ENCODE results near the gene CCDC178. TPM values are rescaled to one million over a fixed set of nuclear protein-coding genes. Genes with fewer than 3 reads are reported as not detected.
"Not testable (repeated sequence)": the region's sequence is repeated elsewhere in the genome, so short reads cannot be mapped to it uniquely, and the experiment has no call there.

CCDC178 gene
- total RNA-seq, 2 donors from 2014 or later = 0.36 TPM; not detected in 1

- DNase-seq (no peak), ATAC-seq (no peak)
- intact Hi-C loops (cut with DNase I, micrococcal nuclease) = no loop called here
These were observed 170.2 kb downstream of the CCDC178 start for GRCh38 chr18:33270297-33270696.

DNA sequence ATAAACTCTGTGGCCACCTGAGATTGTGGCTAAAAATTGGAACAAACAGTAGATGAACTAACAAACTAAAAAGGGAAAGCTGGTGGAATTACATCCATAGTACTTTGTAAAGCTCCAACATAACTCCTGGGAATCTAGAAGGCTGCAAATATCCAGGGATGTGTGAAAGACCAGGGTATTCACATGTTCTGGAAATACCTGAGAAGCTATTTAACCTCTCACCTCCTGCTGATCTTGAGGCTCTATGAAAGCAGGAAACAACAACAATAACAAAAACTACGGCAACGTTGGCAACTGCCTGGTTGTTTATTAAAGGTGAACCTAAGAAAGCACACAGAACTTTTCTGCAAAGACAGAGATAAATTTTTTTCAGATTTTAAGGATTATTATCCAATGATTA is 171.3 kb downstream of the CCDC178 start:
- no peak for ATAC-seq
- intact Hi-C loops (cut with DNase I, micrococcal nuclease) = no loop called here
- no peak for DNase-seq

- ATAC-seq = no peak
- intact Hi-C loops (cut with DNase I, micrococcal nuclease) = no loop called here
- DNase-seq = no peak
These were observed 176.0 kb downstream of the CCDC178 start for GRCh38 chr18:33264566-33264965.

DNA sequence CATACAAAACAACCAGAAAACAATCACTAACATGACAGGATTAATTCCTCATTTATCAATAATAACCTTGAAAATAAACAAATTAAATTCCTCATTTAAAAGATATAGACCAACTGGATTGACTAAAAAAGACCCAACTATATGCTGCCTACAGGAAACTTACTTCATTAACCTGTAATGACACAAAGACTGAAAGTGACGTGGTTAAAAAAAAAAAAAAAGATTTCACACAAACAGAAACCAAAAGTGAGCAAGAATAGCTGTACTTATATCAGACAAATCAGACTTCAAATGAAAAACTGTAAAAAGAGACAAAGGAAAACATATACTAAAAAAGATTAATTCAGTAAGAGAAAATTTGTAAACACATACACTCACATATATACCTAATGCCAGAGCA is 201.2 kb downstream of the CCDC178 start:
- no peak for ATAC-seq
- no peak for DNase-seq
- intact Hi-C loops (cut with DNase I, micrococcal nuclease) = loop anchor here in 1 of 2 donors (10.0 kb wide), 2 partner anchors 256 to 526 kb away; no protein-coding TSS in a partner anchor

GRCh38 chr18:33232318-33232626 is 208.2 kb downstream of the CCDC178 start:
- intact Hi-C loops (cut with DNase I, micrococcal nuclease) = loop anchor here in 1 of 2 donors (10.0 kb wide), 2 partner anchors 263 to 533 kb away; no protein-coding TSS in a partner anchor
- no peak for ATAC-seq
- no peak for DNase-seq

DNA sequence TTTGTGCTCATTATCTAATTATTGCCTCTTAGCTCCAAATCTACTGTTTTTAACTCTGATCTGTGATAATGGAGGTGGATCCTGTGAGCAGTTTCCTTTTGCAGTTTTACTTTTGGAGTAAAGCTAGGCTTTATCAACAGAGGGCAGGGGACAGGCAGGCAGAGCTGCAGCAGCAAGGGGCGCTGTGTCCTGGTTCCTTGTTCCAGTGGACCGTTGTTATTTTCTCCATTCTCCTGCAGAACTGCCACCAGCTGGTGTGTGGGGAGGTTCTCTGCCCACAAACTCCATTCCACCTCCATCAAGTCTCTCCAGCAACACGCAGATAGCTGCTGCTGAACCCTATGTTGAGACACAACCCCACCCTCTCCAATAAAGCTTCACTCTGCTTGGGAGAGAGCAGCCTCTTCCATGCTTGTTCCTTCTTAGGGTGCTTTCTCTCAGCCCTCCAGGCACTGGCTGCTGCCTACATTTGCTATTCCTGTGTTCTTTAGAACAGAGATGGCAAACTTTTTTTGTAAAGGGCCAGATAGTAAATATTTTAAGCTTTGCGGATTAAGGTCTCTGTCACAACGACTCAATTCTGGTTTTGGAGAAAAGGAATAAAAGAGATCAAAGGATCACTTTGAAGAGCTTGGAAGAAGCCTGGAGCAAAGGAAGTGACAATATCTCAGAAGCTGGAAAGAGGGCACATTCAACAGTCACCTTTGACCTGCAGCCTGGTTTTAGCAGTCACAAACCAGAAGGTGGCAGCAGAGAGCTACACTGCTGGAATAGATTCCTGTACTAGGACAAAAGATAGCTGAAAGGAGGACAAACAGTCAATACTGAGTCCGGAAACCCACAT is 208.8 kb downstream of the CCDC178 start:
- ATAC-seq = peak; percentile 82
- intact Hi-C loops (cut with DNase I, micrococcal nuclease) = loop anchor here in 1 of 2 donors (10.0 kb wide), 2 partner anchors 263 to 533 kb away; no protein-coding TSS in a partner anchor
- DNase-seq = peak; percentile 38 to 63

GRCh38 chr18:33212363-33212762 is 228.2 kb downstream of the CCDC178 start:
- DNase-seq = no peak
- peak; percentile 85 for ATAC-seq
- intact Hi-C loops (cut with DNase I, micrococcal nuclease) = no loop called here

DNA sequence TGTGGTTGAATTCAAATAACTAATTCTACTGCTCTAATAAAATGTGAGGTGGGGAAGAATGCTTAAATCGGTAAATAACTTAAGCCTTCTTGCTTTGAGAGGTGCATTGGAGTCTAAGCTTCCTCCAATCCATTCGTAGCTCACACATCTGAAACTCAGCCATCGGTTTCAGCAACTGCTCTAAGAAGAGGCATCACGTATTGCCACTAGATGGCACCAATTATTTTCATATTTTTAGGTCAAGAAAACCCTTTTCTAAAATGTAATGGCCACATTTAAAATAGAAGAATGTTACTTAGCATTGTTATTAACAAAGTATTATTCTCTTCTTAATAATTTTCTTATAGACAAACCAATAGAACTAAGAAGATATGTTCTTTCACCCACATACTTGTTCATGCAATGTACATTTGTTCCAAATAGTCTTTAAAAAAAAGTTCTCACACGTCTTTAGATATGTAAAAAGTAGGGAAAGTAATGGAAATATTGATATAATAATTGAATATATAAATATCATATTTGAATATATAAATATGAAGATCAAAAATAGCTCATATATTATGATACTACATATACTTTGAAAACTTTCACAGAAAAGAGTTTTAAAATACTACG is 229.8 kb downstream of the CCDC178 start:
- no peak for ATAC-seq
- no peak for DNase-seq
- intact Hi-C loops (cut with DNase I, micrococcal nuclease) = no loop called here

DNA sequence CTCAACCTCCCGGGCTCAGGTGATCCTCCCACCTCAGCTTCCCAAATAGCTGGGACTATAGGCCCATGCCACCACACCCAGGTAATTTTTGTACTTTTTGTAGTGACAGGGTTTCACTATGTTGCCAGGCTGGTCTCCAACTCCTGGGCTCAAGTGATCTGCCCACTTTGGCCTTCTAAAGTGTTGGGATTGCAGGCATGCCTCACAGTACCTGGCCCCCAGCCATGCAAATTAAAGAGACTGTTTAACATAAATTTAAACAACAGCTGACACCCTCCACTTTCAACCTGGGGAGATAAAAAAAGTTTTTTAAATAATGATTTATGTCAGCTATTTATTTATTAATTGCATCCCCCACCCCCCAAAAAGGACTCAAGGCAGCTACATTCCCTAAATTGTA is 234.7 kb downstream of the CCDC178 start:
- intact Hi-C loops (cut with DNase I, micrococcal nuclease) = no loop called here

GRCh38 chr18:33201509-33201926 is 239.0 kb downstream of the CCDC178 start:
- peak in 1 of 2 donors; percentile 15 for DNase-seq
- intact Hi-C loops (cut with DNase I, micrococcal nuclease) = no loop called here
- ATAC-seq = peak; percentile 58

More for the DNA sequence above, 234.7 kb downstream of the CCDC178 start:
- ATAC-seq (no peak), DNase-seq (no peak)

- ATAC-seq = no peak
- DNase-seq = no peak
- intact Hi-C loops (cut with DNase I, micrococcal nuclease) = no loop called here
These were observed 244.7 kb downstream of the CCDC178 start for GRCh38 chr18:33195795-33196194.

DNA sequence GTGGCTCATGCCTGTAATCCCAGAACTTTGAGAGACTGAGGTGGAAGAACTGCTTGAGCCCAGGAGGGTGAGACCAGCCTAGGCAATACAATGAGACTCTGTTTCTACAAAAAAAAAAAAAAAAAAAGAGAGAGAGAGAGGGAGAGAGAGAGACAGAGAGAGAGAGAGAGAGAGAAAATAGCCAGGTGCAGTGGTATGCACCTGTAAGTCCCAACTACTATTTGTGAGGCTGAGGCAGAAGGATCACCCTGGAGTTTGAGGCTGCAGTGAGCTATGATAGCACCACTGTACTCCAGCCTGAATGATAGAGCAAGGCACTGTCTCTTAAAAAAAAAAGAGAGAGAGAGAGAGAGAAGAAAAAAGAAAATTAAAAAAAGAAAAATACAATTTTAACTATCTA is 245.7 kb downstream of the CCDC178 start:
- DNase-seq (no peak), ATAC-seq (no peak)
- intact Hi-C loops (cut with DNase I, micrococcal nuclease) = no loop called here

DNA sequence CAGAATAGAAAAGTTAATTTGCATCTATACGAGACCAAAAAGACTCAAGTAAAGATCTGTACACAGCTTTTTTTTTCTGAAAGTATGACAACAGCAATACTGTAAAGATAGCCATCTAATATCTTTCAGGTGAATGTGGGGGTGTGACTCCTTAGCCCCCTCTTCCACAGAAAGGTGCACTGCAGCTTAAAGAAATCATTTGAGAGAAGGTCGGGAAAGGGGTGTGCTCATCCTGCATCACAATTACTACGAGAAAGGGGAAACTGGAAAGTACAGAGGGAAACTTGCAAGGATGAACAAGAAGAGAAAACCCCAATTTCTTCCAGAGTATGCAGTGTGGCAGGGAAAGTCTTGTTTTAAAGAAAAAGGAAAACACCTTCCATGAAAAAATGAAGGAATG is 255.6 kb downstream of the CCDC178 start:
- ATAC-seq (no peak), DNase-seq (no peak)
- intact Hi-C loops (cut with DNase I, micrococcal nuclease) = no loop called here

GRCh38 chr18:33184175-33184574 is 256.3 kb downstream of the CCDC178 start:
- DNase-seq = no peak
- ATAC-seq = no peak
- intact Hi-C loops (cut with DNase I, micrococcal nuclease) = no loop called here

- no peak for DNase-seq
- intact Hi-C loops (cut with DNase I, micrococcal nuclease) = no loop called here
- ATAC-seq = no peak
These were observed 257.4 kb downstream of the CCDC178 start for GRCh38 chr18:33183136-33183535.

- DNase-seq (no peak), ATAC-seq (no peak)
- intact Hi-C loops (cut with DNase I, micrococcal nuclease) = no loop called here
These were observed 259.5 kb downstream of the CCDC178 start for GRCh38 chr18:33181016-33181415.

- no peak for DNase-seq
- intact Hi-C loops (cut with DNase I, micrococcal nuclease) = no loop called here
- ATAC-seq = no peak
These were observed 271.3 kb downstream of the CCDC178 start for GRCh38 chr18:33169218-33169617.

- DNase-seq; ATAC-seq; intact Hi-C loops (cut with DNase I, micrococcal nuclease): not testable (repeated sequence)
These were observed 276.4 kb downstream of the CCDC178 start for GRCh38 chr18:33164121-33164520.

GRCh38 chr18:33161131-33161530 is 279.4 kb downstream of the CCDC178 start:
- intact Hi-C loops (cut with DNase I, micrococcal nuclease) = no loop called here
- ATAC-seq (no peak), DNase-seq (no peak)

- intact Hi-C loops (cut with DNase I, micrococcal nuclease) = no loop called here
- no peak for ATAC-seq
- DNase-seq = no peak
These were observed 281.4 kb downstream of the CCDC178 start for GRCh38 chr18:33159151-33159550.
